NCI-H1092 (cell line): ENCODE results near the gene C16orf82.
"Not testable (repeated sequence)": the region's sequence is repeated elsewhere in the genome, so short reads cannot be mapped to it uniquely, and the experiment has no call there.

Experiments
- DNase-seq: peaks from one replicate; lab custom pipeline; 2025; lab: John Stamatoyannopoulos, UW

The C16orf82 gene

GRCh38 chr16:27066668-27067537 is at the start of gene C16orf82:
Gene C16orf82, plus strand, starts transcription at chr16:27066927.
- DNase-seq: no peak

GRCh38 chr16:27020031-27020430 is 46.7 kb upstream of the C16orf82 start:
- DNase-seq: no peak

- DNase-seq: no peak
Observed at GRCh38 chr16:27024010-27024409, 42.7 kb upstream of the C16orf82 start.

DNA sequence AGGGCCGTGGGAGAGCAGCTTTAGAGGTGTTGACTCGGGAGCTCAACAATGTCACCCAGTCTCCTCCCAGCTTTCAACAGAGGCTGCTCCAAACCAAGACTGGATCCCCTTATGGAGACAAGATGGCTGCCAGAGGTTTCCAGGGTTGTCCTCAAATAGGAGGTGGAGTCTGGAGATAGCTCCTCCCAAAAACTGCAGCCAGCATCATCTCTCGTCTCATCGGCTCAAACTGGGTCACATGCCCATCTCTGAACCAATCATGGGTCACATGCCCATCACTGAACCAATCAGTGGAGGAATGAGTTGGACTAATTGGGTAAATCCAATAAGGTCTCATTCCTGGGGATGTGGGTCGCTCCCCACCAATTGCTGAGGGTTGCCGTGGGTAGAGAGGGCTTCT is 41.1 kb upstream of the C16orf82 start:
- no peak for DNase-seq

DNA sequence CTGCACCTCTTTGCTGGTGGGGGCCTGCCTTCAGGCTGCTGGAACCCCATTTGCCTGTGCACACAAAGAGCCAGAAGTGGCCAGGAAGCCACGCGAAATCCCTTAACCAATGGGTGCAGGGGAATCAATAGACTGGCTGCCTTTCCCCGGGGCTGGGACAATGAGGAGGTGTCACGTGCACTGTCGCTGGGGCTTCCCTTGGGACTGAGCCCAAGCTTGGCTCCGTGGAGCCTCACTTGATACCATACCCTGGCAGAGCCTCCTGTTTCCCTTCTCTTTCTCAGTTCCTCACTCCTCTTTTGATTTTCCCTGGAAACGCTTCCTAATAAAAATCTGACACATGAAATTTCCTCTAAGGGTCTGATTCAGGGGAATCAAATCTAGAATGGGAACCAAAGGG is 38.8 kb upstream of the C16orf82 start:
- no peak for DNase-seq

DNA sequence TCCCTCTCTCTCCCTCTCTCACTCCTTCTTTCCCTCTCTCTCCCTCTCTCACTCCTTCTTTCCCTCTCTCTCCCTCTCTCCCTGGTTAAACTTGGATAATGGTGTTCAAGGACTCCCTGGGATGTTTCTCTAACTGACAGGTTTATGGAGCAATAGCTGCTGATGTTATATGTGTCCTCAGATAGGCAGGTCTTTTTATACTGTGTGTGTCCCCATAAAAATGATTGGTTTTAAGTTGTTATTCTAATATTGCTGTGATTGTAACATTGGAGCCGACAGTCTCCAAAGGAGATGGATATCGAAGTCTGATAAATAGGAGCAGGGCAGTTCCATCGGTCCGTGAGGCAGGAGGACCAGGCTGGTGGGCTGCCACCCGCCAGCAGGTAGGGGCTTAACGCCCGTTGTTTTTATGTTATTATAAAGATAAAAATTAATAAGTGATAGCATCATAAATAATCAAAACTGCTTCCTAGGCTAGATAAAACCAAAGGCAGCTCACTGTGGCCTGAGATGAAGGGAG is 38.1 kb upstream of the C16orf82 start:
- DNase-seq: no peak

GRCh38 chr16:27029525-27029924 is 37.2 kb upstream of the C16orf82 start:
- no peak for DNase-seq

DNA sequence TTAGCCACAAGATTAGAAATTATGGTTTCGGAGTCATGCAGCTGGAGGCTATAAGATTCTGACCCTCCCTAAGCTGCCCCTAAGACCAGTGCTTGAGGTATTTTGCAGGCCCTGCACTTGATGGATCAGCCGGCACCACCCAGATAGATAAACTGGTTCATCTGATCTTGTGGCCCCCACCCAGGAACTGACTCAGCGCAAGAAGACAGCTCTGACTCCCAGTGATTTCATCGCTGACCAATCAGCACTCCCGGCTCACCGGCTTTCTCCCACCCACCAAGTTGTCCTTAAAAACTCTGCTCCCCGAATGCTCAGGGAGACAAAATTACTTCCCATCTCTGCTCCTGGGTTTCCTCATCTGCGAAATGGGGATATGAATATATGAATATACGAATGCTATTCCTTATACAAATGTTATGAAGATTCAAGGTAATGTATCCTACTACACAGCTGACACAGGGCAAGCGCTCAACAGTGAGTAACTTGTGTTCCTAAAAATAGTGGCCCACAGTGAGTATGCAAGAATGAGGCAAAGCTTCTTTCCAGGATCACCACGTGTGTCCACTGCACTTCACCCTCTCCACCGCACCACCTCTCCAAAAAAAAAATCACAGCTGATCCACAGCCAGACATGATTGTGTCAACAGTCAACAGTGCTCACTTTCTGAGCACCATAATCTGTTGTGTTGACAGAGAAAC is 33.3 kb upstream of the C16orf82 start:
- DNase-seq: no peak

GRCh38 chr16:27040732-27041131 is 26.0 kb upstream of the C16orf82 start:
- no peak for DNase-seq

GRCh38 chr16:27046958-27047518 is 19.7 kb upstream of the C16orf82 start:
- no peak for DNase-seq

DNA sequence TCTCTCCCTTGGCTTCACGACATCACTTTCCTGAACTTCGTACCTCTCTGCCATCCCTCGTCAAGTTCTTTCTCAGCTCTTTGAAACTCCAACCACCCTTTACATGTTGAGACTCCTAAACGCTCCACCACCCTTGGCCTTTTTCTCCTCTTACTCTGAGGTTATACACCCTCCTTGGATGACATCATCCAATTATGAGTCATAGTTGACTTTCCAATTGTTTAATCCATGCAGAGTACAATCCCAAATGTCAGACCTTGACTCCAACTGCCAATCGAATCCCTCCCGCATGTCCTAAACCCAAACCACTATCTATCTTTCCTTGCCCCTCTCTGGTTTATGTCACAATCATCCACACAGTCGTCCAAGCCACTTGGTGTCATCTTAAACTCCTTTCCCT is 18.4 kb upstream of the C16orf82 start:
- DNase-seq: no peak

GRCh38 chr16:27049117-27049516 is 17.6 kb upstream of the C16orf82 start:
- DNase-seq: no peak

DNA sequence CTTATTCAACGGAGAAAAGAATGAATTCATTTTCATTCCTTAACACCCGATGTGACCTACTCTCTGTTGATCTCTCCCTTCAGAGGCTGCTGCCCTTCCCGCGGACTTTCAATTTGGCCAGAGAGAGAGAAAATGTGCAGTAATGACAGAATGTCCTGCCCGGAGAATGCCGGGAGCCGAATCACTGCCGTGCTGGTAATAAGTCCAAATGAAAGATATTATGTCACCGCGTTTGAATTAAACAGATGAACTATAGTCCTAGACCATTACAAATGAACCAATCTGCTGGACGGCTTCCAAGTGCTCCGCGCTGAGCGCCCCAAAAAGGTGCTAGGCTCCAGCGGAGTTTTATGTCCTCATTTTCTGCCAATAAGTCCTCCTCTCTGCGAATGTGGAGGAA is 14.7 kb upstream of the C16orf82 start:
- no peak for DNase-seq

DNA sequence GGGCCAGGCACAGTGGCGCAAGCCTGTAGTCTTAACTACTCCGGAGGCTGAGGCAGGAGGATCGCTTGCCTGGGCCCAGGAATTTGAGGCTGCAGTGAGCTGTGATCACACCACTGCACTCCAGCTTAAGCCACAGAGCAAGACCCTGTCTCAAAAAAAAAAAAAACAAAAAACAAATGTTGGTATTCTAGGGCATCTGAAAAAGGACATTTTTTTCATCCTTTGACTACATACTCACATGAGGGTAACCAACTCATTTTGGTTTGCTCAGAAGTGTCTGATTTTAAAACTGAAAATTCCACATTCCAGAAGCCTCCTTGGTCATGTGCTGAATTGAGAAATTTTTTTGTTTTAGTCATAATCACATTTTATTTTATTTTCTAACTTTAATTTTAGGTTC is 12.7 kb upstream of the C16orf82 start:
- DNase-seq: no peak

- DNase-seq: no peak
Observed at GRCh38 chr16:27058299-27058698, 8.4 kb upstream of the C16orf82 start.

- no peak for DNase-seq
Observed at GRCh38 chr16:27070776-27071175, 4.0 kb downstream of the C16orf82 start.

- DNase-seq: no peak
Observed at GRCh38 chr16:27073733-27074132, 7.0 kb downstream of the C16orf82 start.

GRCh38 chr16:27080895-27081294 is 14.2 kb downstream of the C16orf82 start:
- no peak for DNase-seq

- no peak for DNase-seq
Observed at GRCh38 chr16:27083861-27084261, 17.1 kb downstream of the C16orf82 start.

- DNase-seq: no peak
Observed at GRCh38 chr16:27084307-27085028, 17.7 kb downstream of the C16orf82 start.

DNA sequence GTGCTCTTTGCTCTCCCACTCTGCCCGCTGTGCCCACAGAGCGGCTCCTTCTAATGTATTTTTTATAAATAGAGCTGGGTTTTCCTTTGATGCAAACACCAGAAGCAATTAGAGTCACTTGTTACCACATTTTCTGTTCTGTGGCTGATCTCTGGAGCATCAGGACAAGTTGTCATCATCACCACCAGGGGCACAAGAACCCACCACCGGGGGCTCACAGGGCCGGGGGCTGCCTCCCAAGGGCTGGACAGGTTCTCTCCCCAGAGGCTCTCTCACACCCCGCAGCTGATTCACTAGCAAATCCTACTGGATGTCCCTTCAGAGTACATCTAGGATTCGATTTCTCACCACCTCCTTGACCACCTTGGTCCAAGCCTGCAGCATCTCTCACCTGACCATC is 18.5 kb downstream of the C16orf82 start:
- DNase-seq: no peak

DNA sequence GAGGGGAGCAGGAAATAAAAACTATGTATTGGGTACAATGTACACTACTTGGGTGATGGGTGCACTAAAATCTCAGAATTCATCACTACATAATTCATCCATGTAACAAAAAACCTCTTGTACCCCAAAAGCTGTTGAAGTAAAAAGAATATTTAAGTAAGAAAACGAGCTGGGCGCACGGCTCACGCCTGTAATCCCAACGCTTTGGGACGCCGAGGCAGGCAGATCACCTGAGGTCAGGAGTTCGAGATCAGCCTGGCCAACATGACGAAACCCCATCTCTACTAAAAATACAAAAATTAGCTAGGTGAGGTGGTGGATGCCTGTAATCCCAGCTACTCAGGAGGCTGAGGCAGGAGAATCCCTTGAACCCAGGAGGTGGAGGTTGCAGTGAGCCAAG is 19.3 kb downstream of the C16orf82 start:
- DNase-seq: not testable (repeated sequence)
